HG03575 (cell line): ENCODE measurements around the gene ADCY4.
"Not testable (repeated sequence)": the region's sequence is repeated elsewhere in the genome, so short reads cannot be mapped to it uniquely, and the experiment has no call there.

ENCODE experiments used
- ATAC-seq: cut with Tn5 transposase; IDR thresholded peaks from one replicate; pipeline ENCODE4 v1.9.1; 2021; ENCODE audit not compliant: unreplicated experiment, insufficient number of reproducible peaks, low FRiP score; ENCODE audit errors: extremely low read depth

ADCY4 gene

GRCh38 chr14:24334431-24335291 lies at the start of gene ADCY4:
Gene ADCY4, minus strand, starts transcription at chr14:24335071. Its CDS starts 419 bp downstream, at chr14:24334652.
- no peak for ATAC-seq

GRCh38 chr14:24384169-24384568 lies 49.3 kb upstream of the ADCY4 start:
- ATAC-seq, result no peak

GRCh38 chr14:24382064-24382371 lies 47.1 kb upstream of the ADCY4 start:
- ATAC-seq, result no peak

- no peak for ATAC-seq
These were observed 46.6 kb upstream of the ADCY4 start for GRCh38 chr14:24381363-24382063.

- ATAC-seq, result no peak
These were observed 45.2 kb upstream of the ADCY4 start for GRCh38 chr14:24379907-24380730.

GRCh38 chr14:24378981-24379906 lies 44.4 kb upstream of the ADCY4 start:
- ATAC-seq, result no peak

GRCh38 chr14:24378327-24378726 lies 43.5 kb upstream of the ADCY4 start:
- ATAC-seq, result no peak

GRCh38 chr14:24377657-24378056 lies 42.8 kb upstream of the ADCY4 start:
- no peak for ATAC-seq

- no peak for ATAC-seq
These were observed 42.3 kb upstream of the ADCY4 start for GRCh38 chr14:24377126-24377525.

GRCh38 chr14:24376448-24377070 lies 41.7 kb upstream of the ADCY4 start:
- ATAC-seq, result no peak

- ATAC-seq, result no peak
These were observed 38.0 kb upstream of the ADCY4 start for GRCh38 chr14:24372701-24373416.

GRCh38 chr14:24371605-24372004 lies 36.7 kb upstream of the ADCY4 start:
- ATAC-seq, result not testable (repeated sequence)

GRCh38 chr14:24370748-24371147 lies 35.9 kb upstream of the ADCY4 start:
- no peak for ATAC-seq

GRCh38 chr14:24369907-24370687 lies 35.2 kb upstream of the ADCY4 start:
- no peak for ATAC-seq

- no peak for ATAC-seq
These were observed 34.6 kb upstream of the ADCY4 start for GRCh38 chr14:24369463-24369862.

- ATAC-seq, result no peak
These were observed 33.8 kb upstream of the ADCY4 start for GRCh38 chr14:24368562-24369252.
